DND-41 (cell line): ENCODE results near the gene SOX30.

Experiments
- EZH2 ChIP-seq: IDR thresholded peaks from 3 replicates; pipeline ENCODE4 v1.6.1; 2012; ENCODE audit warnings: borderline replicate concordance, low read depth, mild to moderate bottlenecking, moderate library complexity, low read length, inconsistent platforms; ENCODE audit not compliant: severe bottlenecking
- TF ChIP-seq, protein P1 (sequence below): IDR thresholded peaks from 2 replicates; pipeline ENCODE4 v1.5.1; 2012; ENCODE audit warnings: borderline replicate concordance, low read length, moderate library complexity, mild to moderate bottlenecking; ENCODE audit not compliant: poor library complexity, severe bottlenecking; ENCODE audit errors: extremely low read depth

GRCh38 chr5:157576678-157577077 is 75.6 kb downstream of the SOX30 start:
- TF ChIP-seq EZH2, result no peak
- TF ChIP-seq, protein P1, sequence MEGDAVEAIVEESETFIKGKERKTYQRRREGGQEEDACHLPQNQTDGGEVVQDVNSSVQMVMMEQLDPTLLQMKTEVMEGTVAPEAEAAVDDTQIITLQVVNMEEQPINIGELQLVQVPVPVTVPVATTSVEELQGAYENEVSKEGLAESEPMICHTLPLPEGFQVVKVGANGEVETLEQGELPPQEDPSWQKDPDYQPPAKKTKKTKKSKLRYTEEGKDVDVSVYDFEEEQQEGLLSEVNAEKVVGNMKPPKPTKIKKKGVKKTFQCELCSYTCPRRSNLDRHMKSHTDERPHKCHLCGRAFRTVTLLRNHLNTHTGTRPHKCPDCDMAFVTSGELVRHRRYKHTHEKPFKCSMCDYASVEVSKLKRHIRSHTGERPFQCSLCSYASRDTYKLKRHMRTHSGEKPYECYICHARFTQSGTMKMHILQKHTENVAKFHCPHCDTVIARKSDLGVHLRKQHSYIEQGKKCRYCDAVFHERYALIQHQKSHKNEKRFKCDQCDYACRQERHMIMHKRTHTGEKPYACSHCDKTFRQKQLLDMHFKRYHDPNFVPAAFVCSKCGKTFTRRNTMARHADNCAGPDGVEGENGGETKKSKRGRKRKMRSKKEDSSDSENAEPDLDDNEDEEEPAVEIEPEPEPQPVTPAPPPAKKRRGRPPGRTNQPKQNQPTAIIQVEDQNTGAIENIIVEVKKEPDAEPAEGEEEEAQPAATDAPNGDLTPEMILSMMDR, result no peak
